Fibroblast of skin of back (primary cell): ENCODE measurements around the gene TP63.

Experiments used
- DNase-seq: peaks from one replicate; pipeline ENCODE4 v3.0.0-alpha.2; 2013

Gene TP63

GRCh38 chr3:189937302-189938127 lies 306.3 kb downstream of the TP63 start:
- peak; percentile 99 for DNase-seq

DNA sequence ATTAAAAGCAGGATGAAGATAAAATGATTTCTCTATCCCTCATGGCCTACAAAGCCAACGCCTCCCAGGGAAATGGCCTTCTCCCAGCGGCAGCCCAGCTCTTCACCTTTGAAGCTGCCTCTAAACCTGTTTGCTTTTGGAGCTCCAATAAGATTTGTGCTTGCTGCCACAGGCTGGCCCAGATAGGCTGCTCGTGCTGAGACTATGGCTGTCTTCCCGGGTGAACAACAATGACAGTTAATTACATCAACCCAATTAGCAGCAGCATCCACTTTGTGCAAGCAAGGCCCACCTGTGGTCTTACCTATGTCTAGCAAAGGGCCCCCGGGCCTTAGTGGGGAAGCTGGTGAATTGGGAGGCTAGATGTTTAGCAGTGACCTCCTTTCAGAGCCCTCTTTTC lies 309.9 kb downstream of the TP63 start:
- DNase-seq: no peak

DNA sequence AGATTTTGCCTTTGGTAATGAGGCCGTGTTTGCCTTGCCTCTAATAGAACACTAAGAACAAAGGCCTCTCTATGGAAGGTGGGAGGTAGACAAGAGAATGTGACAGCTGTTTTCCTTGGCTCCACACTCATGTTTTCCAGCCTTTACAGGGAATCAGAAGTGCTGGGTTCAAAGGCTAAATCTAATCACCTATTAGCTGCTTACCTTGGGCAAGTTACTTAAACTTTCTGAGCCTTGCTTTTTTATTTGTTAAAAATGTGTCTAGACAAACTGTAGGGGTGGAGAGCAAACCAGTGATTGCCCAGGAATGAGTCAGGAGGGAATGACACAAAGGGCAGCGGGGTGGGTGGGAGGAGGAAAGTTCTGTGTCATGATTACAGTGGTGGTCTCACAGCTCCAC lies 310.5 kb downstream of the TP63 start:
- peak; percentile 59 for DNase-seq

DNA sequence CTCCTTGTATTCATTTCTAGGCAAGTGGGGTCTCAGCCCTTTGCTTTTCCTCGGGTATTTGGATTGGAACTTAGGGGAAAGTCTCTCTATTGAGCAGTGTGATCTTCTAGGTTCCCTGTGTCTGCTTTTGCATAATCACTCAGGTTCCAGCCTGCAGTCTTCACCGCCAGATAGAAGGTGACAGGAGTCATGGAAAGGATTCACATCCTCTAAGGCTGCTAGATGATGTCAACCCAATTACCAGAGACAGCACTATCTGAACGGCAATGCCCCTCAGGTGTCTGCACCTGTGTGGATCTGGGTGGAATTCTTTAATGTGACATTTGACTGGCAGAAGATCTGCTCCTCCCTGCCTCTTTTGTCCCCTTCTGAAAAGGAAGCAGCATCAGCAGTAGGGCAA lies 311.8 kb downstream of the TP63 start:
- DNase-seq: no peak

DNA sequence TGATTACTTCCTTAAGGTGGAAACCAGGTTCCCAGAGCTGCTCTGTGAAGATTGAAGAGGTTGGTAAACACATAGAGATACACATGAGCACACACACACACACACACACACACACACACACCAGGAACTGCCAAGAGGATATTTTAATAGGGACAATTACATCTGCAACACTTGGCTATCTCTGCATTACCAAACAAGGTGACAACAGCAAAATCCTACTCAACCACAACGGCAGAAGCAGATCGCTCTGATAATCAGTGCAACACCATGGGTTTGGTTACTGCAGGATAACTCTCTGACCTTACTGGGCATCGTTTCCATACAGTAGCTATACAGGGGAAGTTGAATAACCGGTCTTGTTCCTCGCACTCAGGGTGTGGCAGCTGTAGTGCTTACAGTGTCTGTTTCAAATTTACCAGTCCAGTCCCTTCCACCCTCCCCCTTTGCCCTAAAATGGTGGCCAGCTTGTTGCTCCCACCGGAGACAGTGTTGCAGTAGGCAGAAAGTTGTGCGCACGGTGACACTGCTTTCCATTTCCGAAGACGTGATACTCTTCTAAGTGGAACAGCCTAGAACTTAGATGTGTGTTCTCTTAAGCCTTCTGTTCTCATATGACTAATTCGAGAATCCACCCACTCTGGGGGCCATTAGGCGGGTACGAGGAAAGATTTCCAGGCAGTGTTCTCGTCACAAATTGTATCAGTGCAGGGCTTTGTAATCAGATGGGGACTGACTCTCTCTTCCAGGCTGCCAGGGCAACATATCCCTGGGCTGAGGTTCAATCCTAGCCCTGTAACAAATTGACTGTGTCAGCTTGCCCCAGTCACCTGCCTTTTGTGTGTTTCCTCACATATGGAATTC lies 313.3 kb downstream of the TP63 start:
- DNase-seq: no peak

- no peak for DNase-seq
Observed at GRCh38 chr3:189945935-189946709, 314.9 kb downstream of the TP63 start.
